ENCODE data around the gene OLIG2.

Gene OLIG2

GRCh38 chr21:33025489-33026442 is at the start of gene OLIG2:
TSS of gene OLIG2 (plus strand) at chr21:33025935. CDS start at chr21:33026863, 928 bp downstream.
- DNase-seq, result no peak

GRCh38 chr21:32976791-32977190 is 48.9 kb upstream of the OLIG2 start:
- DNase-seq, result no peak

GRCh38 chr21:32977216-32977615 is 48.5 kb upstream of the OLIG2 start:
- no peak for DNase-seq

GRCh38 chr21:32978331-32979270 is 47.1 kb upstream of the OLIG2 start:
- no peak for DNase-seq

GRCh38 chr21:32979598-32980268 is 46.0 kb upstream of the OLIG2 start:
- no peak for DNase-seq

- no peak for DNase-seq
Observed at GRCh38 chr21:32981096-32981495, 44.6 kb upstream of the OLIG2 start.

- DNase-seq, result no peak
Observed at GRCh38 chr21:32990666-32991065, 35.1 kb upstream of the OLIG2 start.

GRCh38 chr21:32991361-32991760 is 34.4 kb upstream of the OLIG2 start:
- DNase-seq, result no peak

GRCh38 chr21:32993894-32994293 is 31.8 kb upstream of the OLIG2 start:
- no peak for DNase-seq

- DNase-seq, result no peak
Observed at GRCh38 chr21:32994305-32994704, 31.4 kb upstream of the OLIG2 start.

- no peak for DNase-seq
Observed at GRCh38 chr21:33007747-33008146, 18.0 kb upstream of the OLIG2 start.

- no peak for DNase-seq
Observed at GRCh38 chr21:33008333-33009051, 17.2 kb upstream of the OLIG2 start.

- no peak for DNase-seq
Observed at GRCh38 chr21:33010931-33011330, 14.8 kb upstream of the OLIG2 start.

GRCh38 chr21:33011462-33011861 is 14.3 kb upstream of the OLIG2 start:
- DNase-seq, result no peak

GRCh38 chr21:33013626-33014025 is 12.1 kb upstream of the OLIG2 start:
- no peak for DNase-seq

GRCh38 chr21:33014331-33014730 is 11.4 kb upstream of the OLIG2 start:
- no peak for DNase-seq

- DNase-seq, result no peak
Observed at GRCh38 chr21:33015096-33015495, 10.6 kb upstream of the OLIG2 start.

- DNase-seq, result no peak
Observed at GRCh38 chr21:33015756-33016155, 10.0 kb upstream of the OLIG2 start.

GRCh38 chr21:33018707-33019465 is 6.8 kb upstream of the OLIG2 start:
- no peak for DNase-seq

GRCh38 chr21:33019516-33019884 is 6.2 kb upstream of the OLIG2 start:
- DNase-seq, result no peak

- no peak for DNase-seq
Observed at GRCh38 chr21:33019885-33020557, 5.7 kb upstream of the OLIG2 start.

Measured in cortex of kidney (tissue), 1 donor.